NCI-H2227 treated with DMSO at 0.1 percent for 48 hours (cell line): ENCODE results near the gene MPPED1.

Experiments used
- DNase-seq: peaks from one replicate; lab custom pipeline; 2025; lab: John Stamatoyannopoulos, UW

The MPPED1 gene

DNA sequence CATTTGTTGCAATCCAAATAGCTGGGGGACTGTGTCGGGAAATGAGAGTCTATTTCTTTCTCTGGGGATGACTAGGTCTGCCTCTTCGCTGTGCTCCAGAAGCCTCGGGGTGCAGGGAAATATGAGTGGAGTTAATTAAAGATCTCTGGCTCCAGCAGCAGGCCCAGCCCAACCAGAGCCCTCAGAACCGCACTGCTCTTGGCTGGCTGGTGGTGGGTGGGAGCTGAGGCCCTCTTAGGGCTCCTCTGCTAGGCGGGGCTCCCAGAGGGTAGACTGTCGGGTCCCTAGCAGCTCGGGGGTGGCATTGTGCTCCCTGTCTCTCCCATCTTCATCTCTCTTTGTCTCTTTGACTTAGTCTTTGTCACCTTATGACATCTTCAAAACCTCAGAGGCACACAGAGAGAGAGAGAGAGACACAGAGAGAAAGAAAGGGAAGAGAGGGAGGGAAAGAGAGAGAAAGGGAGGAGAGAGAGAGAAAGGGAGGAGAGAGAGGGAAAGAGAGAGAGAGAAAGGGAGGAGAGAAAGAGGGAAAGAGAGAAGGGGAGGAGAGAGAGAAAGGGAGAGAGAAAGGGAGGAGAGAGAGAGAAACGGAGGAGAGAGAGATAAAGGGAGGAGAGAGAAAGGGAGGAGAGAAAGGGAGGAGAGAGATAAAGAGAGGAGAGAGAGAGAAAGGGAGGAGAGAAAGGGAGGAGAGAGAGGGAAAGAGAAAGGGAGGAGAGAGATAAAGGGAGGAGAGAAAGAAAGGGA lies 20.2 kb downstream of the MPPED1 start:
- DNase-seq: no peak

DNA sequence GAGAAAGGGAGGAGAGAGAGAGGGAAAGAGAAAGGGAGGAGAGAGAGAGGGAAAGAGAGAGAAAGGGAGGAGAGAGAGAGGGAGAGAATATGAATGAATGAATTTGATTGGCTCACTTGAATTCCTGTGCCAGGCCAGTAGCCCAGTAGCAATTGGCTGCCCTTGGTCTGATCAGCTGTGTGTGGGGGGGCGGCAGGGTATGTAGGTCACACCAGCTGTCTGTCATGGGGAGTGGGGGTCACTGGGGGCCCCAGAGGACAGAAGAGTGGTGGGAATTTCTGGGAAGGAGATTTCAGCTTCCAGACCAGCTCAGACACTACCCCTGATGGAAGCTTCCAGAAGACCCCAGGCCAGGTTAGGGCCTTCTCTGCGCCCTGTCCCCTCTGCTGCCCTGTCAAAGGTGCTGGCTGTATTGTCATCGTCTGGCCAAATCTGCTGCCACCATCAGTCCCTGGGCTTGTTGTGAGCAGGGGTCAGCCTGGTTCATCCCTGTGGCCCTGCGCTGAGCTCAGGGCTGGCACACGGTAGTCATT lies 21.1 kb downstream of the MPPED1 start:
- no peak for DNase-seq

DNA sequence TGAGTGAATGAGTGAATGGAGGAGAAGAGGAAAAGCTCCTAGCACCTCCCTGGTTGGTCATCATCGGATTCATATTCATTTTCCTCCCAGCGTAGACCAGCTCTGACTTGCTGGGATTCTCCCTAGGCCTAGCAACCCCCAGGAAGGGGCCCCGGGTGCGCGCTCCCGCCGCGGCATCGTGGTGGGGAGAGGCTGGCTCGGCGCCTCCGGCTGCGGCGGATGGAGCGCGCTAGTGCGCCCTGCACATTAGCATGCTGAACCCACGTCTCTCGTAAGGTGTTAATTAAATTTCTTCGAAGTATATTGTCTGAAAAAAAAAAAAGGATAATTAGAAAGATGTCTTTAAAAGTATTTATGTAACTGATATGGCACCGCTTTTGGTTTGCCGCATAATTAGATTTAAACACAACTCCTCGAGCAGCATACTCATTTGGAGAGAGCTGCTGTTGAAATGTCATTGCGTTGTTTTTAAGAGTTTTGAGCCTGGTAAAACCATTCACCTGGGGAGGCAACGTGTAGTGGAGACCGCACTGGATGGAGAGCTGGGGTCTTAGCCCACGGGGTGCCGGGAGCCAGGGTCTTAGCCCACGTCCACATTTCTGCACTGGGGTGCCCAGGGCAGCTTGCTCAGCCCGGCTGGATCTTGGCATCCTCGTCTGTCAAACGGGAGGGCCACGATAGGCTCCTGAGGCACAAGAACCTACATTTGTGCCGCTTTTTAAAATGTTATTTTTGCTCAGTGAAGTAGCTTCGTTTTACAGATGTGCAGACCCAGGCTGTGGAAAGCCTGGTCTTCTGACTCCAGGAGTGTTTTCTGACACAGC lies 21.8 kb downstream of the MPPED1 start:
- DNase-seq: no peak

DNA sequence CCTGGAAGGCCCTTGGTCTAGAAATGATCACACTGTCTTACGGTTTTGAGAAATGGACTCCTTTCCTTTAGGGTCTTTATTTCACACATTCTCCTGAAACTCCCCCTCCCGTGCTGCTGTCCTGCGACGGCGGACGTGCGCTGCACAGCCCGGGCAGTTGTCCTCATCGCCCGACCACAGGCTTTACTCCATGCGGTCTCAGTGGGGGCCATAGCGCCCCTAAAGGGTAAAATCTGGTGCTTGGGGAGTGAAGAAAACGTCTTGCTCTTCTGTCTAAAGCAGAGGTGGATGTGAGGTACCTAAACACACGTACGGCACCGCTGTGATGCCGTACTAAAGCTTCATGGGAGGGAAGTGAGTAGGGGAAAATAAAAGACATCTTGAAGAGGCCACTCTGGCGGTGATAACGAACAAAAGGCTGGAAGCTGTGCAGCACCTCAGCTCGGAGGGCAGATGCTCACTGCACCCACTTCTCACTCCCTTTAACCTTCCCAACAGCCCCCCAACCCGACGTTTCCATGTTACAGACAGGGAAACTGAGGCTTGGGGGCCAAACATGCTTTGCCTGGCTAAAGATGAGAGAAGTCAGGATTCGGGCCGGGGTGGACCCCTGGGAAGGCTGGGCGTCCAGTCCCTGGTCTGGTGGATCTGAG lies 22.6 kb downstream of the MPPED1 start:
- DNase-seq: no peak

DNA sequence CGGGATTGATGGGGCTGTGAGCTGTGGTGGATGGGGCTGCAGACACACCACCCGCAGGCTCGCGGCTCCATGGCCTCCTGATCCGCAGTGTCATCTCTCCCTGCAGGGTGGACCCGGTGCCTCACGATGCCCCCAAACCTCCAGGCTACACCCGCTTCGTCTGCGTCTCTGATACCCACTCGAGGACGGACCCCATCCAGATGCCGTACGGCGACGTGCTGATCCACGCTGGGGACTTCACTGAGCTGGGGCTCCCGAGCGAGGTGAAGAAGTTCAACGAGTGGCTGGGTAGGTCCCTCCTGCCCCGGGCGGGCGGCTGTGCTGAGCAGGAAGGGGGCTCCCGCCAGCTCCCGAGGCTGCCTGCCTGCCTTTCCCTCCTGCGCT lies 23.1 kb downstream of the MPPED1 start:
- no peak for DNase-seq

DNA sequence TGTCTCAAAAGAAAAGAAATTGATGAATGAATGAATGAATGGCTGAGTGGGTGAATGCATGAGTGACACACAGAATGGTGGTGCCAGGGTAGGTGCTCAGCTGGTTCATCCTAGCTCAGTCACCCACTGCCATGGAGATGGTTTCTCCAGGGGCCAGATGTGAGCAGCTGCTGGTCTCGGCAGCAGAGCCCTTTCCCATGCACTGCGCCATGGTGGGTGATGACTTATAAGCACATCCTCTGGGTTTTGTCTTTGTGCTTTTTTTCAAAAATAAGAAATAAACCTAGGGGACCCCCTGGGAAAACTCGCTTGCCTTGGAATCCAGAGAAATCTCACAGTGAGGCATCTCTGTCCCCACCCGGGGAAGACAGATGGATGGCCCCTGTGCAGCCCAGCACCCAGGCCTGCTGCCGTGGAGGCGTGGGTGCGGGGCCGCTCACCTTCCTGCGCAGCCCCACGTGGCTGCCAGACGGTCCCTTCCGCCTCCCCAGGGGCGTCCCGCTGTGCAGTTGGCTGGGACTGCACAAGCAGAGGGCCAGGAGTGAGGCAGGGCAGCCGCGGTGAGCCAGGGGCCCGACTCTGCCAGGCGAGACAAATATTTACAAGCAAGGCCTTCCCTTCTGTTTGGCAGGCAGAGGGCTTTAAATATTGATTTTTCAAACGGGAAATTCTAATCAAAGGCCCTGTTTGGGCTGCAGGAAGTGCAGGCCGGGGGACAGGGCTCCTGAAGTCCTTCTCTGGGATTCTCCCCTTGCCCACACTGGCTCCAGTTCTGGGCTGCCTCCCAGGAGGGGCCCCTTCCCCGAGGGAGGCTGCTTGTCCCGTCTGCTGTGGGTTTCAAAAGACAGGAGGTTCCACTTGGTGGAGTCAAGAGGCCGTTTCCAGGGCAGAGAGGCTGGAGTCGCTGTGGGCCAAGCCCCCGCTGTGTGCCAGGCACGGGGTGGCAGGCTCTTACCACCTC lies 24.3 kb downstream of the MPPED1 start:
- DNase-seq: no peak

DNA sequence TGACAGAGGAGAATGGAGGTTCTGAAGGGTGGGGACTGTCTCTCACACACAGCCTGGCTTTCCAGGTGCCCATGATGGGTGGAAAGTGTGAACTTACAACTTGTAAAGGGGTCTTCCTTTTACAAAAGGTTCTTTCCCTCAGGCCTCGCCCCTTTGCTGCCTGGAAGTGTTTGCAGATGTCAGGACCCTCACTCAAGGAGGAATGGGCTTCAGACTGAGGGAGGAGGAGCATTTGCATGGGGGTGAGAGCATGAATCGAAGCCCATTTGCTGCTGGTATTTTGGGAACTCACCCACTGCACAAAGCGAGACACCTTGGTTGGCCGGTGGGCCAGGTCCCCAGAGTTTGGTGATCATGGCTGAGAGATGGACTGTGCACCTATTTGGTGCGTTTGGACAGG lies 25.1 kb downstream of the MPPED1 start:
- no peak for DNase-seq

DNA sequence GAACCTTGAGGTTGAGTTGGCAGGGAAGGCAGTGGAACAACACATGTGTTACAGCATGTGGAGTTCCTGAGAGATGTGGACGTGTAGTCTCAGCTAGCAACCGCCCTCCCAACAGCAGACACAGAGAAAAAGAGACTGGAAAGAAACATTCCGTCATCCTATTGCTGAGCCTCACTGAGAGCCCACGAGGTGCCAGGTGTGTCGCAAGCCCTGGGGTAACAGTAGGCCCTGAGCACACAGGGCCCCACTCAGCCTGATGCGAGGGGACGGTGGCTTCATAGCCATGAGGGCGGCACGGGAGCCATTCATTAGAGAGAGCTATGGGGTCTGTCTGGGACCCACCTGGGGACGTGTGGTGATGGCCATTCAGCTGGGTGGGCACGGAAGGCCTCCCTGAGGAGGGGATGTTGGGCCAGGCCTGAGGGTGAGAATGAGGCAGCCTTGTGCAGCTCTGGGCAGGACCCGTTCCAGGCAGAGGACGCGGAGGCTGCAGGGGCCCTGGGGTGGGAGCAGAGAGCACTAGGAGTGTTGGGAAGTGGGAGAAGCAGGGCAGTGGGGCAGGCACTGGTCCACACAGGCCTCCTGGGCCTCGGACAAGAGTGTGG lies 26.2 kb downstream of the MPPED1 start:
- DNase-seq: no peak

DNA sequence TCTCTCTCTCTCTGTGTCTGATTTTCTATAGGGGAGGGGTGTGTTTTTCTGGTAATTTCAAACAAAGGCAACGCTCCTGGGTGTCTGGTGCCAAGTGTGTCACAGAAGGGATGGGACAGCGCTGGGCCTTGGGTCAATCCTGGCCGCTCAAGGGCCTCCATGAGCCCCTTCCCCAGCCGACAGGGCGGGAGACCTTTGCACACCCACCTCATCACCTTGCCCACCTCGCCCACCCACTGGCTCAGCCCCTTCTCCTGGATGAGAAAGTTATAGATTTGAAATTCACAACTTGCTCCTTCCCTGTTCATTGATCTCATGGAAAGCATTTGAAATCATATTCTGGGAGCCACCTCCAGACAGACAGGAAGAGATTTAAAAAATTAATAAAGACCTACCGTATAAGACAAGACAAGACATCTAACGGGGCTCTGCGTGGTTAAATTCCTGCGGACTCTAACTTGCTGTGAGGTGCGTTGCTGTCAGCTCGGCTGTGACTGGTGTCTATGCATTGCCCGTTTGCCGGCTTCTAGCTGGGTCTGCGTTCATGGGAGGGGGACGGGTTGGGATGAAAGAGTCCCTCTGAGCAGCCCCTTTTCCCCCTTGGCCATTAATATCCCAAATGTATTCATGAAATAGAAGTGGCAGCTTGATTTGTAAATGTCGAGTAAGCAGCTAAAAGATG lies 27.0 kb downstream of the MPPED1 start:
- DNase-seq: no peak

DNA sequence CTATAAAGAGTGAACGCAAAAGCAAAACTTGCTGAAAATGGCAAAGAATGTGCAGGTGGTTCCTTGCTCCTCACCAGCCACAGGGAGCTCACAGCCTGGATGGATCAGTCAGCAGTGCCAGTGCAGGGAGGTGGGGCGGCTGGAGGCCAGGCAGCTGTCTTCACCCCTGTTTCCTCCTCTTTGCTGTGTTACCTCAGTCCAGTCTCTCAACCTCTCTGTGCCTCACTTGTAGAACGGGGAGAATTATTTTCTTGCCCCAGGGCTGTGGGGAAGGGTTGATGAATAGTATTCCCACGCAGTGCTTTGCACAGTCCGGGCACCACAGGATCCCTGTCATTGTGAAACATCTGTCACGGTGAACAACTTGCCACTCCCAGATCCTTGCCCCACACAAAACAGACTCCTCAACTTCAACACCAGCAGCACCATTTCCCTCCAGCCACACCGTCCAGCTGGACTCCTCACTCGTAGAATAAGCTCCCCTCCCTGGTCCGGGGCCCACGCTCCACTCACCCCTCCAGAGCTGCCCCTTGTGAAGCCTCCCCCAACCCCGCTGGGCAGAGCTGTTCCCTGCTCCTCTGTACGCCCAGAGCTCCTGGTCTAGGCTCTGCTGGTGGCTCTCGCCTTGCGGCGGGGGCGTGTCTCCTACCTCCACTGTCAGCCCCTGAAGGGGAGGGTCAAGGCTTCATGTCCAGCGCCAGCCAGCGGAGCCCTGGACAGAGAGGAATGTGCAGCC lies 27.7 kb downstream of the MPPED1 start:
- no peak for DNase-seq

DNA sequence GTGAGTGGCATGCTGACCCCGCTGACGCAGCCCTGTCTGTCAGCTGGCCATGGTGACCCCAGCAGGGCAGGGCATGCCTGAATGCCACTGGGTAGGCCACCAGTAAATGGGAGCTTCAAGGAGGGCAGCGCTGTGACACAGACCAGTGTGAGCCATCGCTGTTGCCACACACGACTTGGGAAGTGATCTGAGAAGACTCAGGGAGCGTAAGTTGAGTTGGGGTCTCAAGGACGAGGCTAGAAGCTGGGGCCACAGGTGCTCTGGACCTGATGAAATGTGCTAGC lies 28.2 kb downstream of the MPPED1 start:
- DNase-seq: no peak

DNA sequence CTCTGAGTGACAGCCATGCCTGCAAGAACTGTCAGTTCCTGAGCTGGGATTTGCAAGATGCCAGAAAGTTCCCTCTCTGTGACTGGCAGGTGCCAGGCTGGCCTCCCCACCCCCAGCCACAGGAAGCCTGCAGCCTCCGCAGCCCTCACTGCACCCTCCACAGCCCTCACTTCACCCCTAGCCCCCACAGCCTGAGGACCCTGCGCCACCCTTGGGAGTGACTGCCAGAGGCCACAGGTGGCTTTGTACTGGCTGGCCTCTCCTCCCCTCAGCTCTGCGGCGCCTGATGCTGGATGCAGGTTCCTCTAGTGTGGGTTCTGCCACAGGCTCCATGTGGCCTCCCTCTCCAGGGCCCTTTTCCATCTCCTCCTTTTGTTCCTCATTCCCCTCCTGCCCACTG lies 28.7 kb downstream of the MPPED1 start:
- no peak for DNase-seq

DNA sequence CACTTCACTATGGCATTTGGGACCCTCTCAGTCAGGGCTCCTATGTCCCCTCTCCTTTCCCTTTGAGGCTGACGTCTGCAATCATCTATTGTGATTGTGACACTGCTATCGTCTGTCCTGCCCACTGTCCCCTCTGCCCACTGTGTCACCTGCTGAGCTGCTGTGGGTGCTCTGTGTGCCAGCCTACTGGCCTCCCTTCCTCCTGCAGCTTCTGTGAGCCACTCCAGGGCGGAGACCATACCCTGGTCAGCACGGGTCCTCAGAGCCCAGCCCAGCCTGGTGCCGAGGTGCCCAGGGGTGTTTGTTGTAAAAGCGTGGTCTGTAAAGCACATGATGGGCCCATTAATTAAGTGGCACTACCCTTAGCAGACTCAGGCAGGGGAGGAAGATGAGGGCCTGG lies 29.4 kb downstream of the MPPED1 start:
- no peak for DNase-seq

DNA sequence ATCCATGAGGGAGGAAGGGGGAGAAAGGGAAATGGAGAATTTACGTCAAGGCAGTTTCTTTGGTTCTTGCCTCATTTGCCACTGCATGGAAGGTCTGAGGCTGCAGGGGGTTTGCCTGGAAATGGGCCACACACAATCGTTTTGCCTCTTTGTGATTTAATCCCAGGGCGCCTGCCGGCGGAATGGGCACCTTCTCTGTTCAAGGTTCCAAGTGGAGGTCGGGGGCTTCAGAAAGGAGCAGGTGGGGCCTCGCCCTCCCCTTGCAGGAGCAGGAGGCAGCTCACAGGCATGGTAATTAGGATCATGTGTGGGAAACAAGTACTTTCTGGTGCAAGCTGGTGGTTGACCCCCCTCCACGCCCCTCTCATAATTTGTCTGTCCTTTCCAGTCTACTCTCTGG lies 29.9 kb downstream of the MPPED1 start:
- DNase-seq: no peak

DNA sequence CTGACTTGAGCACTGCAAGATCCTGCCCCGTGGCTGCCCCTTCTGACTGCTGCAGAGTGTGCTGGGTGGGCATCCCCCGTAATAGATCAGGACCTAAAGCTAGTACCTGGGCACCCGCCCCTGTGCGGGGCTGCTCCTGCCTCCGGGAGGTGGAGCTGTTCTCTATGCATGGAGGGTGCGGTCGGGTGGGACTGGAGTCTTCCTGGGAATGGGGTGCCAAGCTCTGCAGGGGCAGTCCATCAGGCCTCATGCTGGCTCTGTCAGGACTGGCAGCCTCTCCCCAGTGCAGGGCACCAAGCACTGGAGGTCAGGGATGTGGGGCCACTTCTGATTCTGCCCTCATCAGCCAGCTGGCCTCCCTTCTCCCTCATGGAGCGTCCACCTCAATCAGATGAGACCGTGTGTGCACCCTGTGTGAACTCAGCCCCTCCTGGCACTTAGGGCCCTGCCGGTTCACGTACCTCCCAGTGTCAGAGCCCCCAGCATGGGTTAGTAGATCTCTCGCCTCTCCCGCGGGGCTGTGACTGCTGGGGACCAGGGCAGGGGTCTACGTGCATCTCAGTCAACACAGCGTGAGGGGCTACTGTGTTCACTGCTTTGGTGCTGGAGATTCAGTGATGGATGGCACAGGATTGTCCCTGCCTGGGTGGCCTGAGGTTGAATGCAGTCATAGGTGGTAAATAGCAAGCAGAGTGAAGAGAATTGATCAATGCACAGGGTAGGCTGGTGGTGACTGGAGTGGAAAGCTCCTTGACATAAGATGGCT lies 30.8 kb downstream of the MPPED1 start:
- DNase-seq: no peak

DNA sequence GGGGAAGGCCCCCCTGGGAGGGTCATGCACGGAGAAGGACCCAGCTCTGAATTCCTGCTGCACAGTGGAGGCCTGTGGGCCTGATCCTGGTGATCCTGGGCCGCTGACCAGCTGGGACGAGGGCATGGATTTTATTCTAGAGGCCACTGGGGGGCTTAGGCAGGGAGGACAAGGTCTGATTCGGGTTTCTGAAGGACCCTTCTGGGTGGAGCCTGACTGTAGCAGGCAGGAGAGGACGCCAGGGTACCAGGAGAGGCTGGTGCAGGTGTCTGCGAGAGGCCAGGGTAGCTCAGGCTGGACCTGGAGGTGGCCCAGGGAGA lies 31.3 kb downstream of the MPPED1 start:
- DNase-seq: no peak

DNA sequence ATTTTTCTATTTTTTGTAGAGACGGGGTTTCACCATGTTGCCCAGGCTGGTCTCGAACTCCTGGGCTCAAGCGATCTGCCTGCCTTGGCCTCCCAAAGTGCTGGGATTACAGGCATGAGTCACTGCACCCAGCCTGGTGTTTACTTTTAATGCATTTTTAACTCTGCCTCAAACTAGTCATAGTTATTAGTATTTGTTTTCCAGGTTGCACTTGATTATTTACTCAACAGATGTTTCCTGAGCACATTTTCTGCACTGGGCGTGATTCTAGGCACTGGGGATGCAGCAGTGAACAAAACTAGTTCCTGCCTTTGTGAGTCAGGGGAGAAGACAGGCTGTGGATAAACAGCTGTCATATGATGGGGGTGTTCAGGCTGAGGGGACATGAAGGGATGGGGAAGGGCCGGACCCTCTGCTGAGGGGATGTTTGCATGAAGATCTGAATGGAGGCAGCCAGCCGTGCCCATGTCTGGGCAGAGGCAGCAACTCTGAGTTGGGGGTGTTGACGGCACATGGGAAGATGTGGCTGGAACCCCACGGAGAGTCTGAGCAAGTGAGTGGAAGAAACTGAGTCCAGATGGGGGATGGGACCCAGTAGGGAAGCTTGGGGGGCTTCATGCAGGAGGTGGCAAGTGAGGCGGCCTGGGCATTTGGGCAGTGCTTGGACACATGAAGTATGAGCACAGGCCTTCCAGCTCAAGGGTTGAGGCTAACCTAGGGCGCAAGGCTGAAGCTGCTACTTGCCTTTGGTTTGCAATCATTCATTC lies 34.4 kb downstream of the MPPED1 start:
- DNase-seq: no peak

DNA sequence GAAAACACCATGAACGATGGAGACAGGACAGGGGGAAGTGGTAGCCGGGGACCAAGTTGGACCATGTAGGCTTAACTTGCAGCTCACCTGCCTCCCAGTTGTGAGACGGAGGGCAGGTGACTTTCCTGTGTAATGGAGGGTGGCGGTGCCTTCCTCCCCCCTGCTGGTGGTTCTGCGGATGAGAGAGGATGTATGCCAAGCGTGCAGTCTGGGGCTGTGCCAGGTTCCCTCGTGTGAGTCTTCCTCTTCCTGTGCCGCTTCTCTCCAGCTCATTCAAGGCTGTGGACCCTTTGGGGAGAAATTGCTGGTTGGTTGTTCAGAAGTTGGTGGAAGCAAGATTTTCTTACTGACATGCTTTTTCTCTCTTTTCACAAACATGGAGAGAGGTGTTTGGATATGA lies 35.1 kb downstream of the MPPED1 start:
- no peak for DNase-seq

DNA sequence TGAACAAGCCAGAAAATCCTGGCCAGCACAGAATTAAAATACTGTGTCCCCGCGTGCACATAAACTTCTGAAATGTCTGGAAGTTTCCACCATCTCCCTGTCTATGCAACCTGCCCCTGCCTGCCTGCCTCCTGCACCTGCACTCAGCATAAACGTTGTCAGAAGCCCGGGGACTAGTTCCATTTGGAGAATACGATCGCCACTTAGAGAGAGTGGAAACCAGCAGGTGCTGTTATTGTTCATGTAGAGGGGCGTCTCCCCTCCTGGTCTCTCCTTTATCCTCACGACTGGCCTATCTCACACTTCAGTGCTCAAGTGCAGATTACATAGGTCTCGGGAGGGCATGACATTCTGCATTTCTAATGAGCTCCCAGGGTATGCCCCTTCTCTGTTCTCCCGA lies 35.6 kb downstream of the MPPED1 start:
- DNase-seq: peak; percentile 61
